ENCODE results near the gene USH1C.

Gene USH1C

DNA sequence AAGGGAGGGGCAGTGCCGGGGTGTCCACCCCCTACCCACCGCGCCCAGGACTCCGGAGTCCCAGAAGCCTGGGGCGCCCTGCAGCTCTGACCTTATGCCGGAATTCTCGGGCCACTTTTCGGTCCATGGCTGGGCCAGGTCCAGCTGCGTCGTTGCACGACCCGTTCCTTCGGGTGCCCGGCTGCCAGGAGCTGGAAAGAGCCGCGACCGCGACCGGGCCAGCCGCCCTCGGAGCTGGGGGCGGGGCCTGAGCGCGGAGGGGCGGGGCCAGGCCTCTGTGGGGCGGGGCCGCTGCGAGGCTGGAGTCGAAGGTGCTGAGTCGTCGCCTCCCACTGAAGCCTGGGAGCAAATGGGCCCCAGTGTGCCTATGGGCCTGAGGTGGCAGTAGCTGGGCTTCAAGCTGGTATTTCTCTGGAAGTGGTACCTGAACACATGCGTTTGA, at the start of gene USH1C:
Gene USH1C (minus strand): TSS at position 236 of the 442 bp plus-strand sequence. CDS start 109 bp downstream, at position 127.
- H3K4me2 ChIP-seq = no peak within 1 kb of the TSS
- H4K20me1 ChIP-seq (ENCODE audit: insufficient read depth) = no peaks in the 10 kb centered on the region
- no peak within 1 kb of the TSS for H2AFZ ChIP-seq (ENCODE audit: low read depth)
- H3K4me1 ChIP-seq (ENCODE audit: low read depth, poor library complexity, severe bottlenecking) = no peaks in the 10 kb centered on the region
- H3K9ac ChIP-seq = no peak within 1 kb of the TSS
- no peaks in the 10 kb centered on the region for H3K79me2 ChIP-seq (ENCODE audit: insufficient read depth, low read depth)
- TF ChIP-seq, protein P1, sequence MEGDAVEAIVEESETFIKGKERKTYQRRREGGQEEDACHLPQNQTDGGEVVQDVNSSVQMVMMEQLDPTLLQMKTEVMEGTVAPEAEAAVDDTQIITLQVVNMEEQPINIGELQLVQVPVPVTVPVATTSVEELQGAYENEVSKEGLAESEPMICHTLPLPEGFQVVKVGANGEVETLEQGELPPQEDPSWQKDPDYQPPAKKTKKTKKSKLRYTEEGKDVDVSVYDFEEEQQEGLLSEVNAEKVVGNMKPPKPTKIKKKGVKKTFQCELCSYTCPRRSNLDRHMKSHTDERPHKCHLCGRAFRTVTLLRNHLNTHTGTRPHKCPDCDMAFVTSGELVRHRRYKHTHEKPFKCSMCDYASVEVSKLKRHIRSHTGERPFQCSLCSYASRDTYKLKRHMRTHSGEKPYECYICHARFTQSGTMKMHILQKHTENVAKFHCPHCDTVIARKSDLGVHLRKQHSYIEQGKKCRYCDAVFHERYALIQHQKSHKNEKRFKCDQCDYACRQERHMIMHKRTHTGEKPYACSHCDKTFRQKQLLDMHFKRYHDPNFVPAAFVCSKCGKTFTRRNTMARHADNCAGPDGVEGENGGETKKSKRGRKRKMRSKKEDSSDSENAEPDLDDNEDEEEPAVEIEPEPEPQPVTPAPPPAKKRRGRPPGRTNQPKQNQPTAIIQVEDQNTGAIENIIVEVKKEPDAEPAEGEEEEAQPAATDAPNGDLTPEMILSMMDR (conservative IDR thresholded peaks at IDR 0.05; ENCODE audit: low read depth, low read length) = no peak
- no peaks in the 10 kb centered on the region for H3K27me3 ChIP-seq (ENCODE audit: insufficient read depth, low read depth)
- no peak within 1 kb of the TSS for H3K4me3 ChIP-seq (IDR thresholded peaks at IDR 0.05; ENCODE audit: insufficient read depth, low read depth, low read length)
- no peaks in the 10 kb centered on the region for H3K36me3 ChIP-seq (ENCODE audit: insufficient read depth)
- no peak within 1 kb of the TSS for H3K27ac ChIP-seq

DNA sequence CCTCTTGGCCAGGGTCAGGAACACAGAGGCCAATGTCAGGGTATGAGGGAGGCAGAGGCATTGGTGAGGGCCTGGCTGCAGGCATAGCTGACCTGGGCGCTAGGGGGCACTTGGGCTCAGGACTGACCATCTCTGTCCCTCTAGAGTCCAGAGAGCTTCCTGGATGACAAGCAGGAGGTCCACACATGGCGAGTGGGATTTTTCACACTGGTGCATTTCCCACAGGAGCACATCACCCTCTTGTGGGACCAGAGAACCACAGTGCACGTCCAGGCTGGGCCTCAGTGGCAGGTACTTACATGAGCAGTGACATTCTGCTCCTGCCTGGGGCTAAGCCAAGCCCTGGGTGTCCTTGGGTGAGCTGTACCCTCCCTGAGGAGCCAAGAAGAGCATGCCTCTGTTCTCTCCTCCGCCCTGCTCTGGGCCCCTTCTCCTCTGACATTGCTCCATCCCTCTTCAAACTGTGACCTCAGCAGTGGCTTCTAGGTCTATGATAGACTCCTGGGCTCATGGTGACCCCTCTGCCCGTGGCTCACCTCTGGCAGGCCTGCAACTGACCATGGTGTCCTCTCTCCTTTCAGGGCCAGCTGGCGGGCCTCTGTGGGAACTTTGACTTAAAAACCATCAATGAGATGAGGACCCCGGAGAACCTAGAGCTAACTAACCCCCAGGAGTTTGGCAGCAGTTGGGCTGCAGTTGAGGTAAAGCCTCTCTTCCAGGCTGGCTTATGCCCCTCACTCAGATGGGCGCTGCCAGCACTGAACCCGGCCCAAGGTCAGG, 49.4 kb upstream of the USH1C start:
- TF ChIP-seq, protein P1 (conservative IDR thresholded peaks at IDR 0.05; ENCODE audit: low read depth, low read length) = no peak
- Histone ChIP-seq H3K4me3 (IDR thresholded peaks at IDR 0.05; ENCODE audit: insufficient read depth, low read depth, low read length) (no peak overlapping the region), H2AFZ (ENCODE audit: low read depth) (no peak overlapping the region), H3K36me3 (ENCODE audit: insufficient read depth) (no peaks in the 10 kb centered on the region), H3K4me2 (no peak overlapping the region), H3K79me2 (ENCODE audit: insufficient read depth, low read depth) (no peaks in the 10 kb centered on the region), H4K20me1 (ENCODE audit: insufficient read depth) (no peaks in the 10 kb centered on the region), H3K27ac (no peak overlapping the region), H3K4me1 (ENCODE audit: low read depth, poor library complexity, severe bottlenecking) (no peaks in the 10 kb centered on the region), H3K27me3 (ENCODE audit: insufficient read depth, low read depth) (no peaks in the 10 kb centered on the region), H3K9ac (no peak overlapping the region)

DNA sequence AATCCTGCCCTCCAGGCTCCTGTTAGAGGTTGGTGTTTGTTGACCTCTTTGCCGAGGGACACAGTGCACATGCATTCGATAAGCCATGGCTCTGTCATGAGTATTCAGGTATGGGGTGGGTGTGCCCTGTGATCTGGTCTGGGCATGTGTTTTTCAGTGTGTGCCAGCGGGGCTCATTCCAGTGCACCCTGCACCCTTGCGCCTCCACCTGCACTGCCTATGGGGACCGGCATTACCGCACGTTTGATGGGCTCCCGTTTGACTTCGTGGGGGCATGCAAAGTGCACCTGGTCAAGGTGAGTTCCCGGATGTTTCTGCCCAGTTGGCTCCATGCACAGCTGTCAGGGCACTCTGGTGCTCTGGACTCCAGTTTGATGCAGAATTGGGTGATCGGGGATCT, 47.1 kb upstream of the USH1C start:
- H3K27me3 ChIP-seq (ENCODE audit: insufficient read depth, low read depth) = no peaks in the 10 kb centered on the region
- no peaks in the 10 kb centered on the region for H3K79me2 ChIP-seq (ENCODE audit: insufficient read depth, low read depth)

DNA sequence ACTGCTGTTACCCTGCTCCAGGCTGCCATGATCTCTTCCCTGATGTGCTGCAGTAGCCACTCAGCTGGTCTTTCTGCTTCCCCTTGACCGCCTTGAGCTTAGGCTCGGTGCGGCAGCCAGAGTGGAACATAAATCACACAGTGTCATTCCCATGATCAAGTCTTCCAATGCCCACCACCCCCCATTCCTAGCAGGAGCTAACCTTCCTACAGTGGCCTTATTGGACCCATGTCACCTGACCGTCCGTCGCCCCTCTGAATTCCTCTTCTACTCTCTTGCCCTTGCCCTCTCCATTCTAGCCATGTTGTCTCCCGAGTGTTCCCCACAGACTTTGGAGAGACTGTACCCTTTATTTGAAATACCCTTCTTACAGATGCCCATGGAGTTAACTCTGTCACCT, 46.2 kb upstream of the USH1C start:
- H3K79me2 ChIP-seq (ENCODE audit: insufficient read depth, low read depth) = no peaks in the 10 kb centered on the region
- TF ChIP-seq, protein P1 (conservative IDR thresholded peaks at IDR 0.05; ENCODE audit: low read depth, low read length) = no peak
- H3K4me3 ChIP-seq (IDR thresholded peaks at IDR 0.05; ENCODE audit: insufficient read depth, low read depth, low read length) = no peak overlapping the region
- H4K20me1 ChIP-seq (ENCODE audit: insufficient read depth) = no peaks in the 10 kb centered on the region
- H3K9ac ChIP-seq = no peak overlapping the region
- H3K4me1 ChIP-seq (ENCODE audit: low read depth, poor library complexity, severe bottlenecking) = no peaks in the 10 kb centered on the region
- H2AFZ ChIP-seq (ENCODE audit: low read depth) = no peak overlapping the region
- no peaks in the 10 kb centered on the region for H3K36me3 ChIP-seq (ENCODE audit: insufficient read depth)
- H3K4me2 ChIP-seq = no peak overlapping the region
- no peaks in the 10 kb centered on the region for H3K27me3 ChIP-seq (ENCODE audit: insufficient read depth, low read depth)
- no peak overlapping the region for H3K27ac ChIP-seq

More for the DNA sequence above, 47.1 kb upstream of the USH1C start:
- Histone ChIP-seq H3K9ac (no peak overlapping the region), H3K27ac (no peak overlapping the region), H3K4me1 (ENCODE audit: low read depth, poor library complexity, severe bottlenecking) (no peaks in the 10 kb centered on the region), H3K4me2 (no peak overlapping the region), H2AFZ (ENCODE audit: low read depth) (no peak overlapping the region), H4K20me1 (ENCODE audit: insufficient read depth) (no peaks in the 10 kb centered on the region), H3K36me3 (ENCODE audit: insufficient read depth) (no peaks in the 10 kb centered on the region), H3K4me3 (IDR thresholded peaks at IDR 0.05; ENCODE audit: insufficient read depth, low read depth, low read length) (no peak overlapping the region)
- TF ChIP-seq, protein P1 (conservative IDR thresholded peaks at IDR 0.05; ENCODE audit: low read depth, low read length) = no peak

All from KMS-11 (cell line).